Fibroblast of mammary gland (primary cell): ENCODE results near the gene MLIP.

ENCODE experiments used
- DNase-seq: peaks from one replicate; pipeline ENCODE4 v3.0.0-alpha.2; 2010; ENCODE audit warnings: low read depth
- H3K4me3 ChIP-seq: 2 replicates; pipeline ENCODE4 v1.5.1; 2011; ENCODE audit warnings: low read depth, mild to moderate bottlenecking, low read length, moderate library complexity; ENCODE audit not compliant: control insufficient read depth
- TF ChIP-seq, protein P1 (sequence below): conservative IDR thresholded peaks from 2 replicates; pipeline ENCODE4 v1.5.1; 2011; ENCODE audit warnings: low read depth, low read length, inconsistent platforms; ENCODE audit not compliant: control insufficient read depth, insufficient read depth

MLIP gene, protein sequence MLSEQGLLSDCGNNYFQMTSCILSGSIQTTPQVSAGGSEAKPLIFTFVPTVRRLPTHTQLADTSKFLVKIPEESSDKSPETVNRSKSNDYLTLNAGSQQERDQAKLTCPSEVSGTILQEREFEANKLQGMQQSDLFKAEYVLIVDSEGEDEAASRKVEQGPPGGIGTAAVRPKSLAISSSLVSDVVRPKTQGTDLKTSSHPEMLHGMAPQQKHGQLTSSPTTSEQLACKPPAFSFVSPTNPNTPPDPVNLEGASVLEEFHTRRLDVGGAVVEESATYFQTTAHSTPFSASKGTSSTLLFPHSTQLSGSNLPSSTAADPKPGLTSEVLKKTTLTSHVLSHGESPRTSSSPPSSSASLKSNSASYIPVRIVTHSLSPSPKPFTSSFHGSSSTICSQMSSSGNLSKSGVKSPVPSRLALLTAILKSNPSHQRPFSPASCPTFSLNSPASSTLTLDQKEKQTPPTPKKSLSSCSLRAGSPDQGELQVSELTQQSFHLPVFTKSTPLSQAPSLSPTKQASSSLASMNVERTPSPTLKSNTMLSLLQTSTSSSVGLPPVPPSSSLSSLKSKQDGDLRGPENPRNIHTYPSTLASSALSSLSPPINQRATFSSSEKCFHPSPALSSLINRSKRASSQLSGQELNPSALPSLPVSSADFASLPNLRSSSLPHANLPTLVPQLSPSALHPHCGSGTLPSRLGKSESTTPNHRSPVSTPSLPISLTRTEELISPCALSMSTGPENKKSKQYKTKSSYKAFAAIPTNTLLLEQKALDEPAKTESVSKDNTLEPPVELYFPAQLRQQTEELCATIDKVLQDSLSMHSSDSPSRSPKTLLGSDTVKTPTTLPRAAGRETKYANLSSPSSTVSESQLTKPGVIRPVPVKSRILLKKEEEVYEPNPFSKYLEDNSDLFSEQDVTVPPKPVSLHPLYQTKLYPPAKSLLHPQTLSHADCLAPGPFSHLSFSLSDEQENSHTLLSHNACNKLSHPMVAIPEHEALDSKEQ

DNA sequence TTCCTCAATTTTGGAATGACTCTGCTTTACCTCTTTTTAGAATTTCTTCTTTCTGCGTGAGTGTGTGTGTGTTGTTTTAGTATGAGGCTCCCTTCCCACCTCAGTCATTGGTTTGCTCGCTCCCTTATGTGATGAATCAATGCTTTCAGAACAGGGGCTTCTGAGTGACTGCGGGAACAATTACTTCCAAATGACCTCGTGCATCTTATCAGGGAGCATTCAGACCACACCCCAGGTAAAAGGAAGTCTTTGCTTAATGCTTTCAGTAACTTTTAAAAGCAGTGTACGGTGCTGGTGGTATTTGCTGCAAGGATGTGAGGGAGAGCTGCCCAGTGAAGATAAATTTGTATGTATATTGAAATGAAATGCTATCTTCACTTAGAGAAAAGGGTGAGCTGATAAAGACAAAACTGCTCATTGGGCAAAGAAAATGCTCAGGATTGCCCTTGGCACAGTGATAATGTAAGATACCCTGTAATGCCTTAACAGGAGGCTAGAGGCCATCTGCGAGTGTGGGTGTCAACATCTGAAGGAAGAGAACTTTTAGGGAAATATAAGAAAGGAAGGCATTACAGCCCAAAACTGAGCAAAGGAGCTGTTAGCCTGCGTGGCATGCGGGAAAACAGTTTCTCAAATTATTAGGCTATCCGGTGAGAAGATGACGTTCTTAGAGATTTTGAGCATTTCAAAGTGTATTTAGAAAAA is at the start of gene MLIP:
Gene MLIP (plus strand): TSS at position 103 of the 705 bp plus-strand sequence. CDS start 37 bp downstream, at position 140.
- H3K4me3 ChIP-seq = no peak within 1 kb of the TSS
- TF ChIP-seq, protein P1, sequence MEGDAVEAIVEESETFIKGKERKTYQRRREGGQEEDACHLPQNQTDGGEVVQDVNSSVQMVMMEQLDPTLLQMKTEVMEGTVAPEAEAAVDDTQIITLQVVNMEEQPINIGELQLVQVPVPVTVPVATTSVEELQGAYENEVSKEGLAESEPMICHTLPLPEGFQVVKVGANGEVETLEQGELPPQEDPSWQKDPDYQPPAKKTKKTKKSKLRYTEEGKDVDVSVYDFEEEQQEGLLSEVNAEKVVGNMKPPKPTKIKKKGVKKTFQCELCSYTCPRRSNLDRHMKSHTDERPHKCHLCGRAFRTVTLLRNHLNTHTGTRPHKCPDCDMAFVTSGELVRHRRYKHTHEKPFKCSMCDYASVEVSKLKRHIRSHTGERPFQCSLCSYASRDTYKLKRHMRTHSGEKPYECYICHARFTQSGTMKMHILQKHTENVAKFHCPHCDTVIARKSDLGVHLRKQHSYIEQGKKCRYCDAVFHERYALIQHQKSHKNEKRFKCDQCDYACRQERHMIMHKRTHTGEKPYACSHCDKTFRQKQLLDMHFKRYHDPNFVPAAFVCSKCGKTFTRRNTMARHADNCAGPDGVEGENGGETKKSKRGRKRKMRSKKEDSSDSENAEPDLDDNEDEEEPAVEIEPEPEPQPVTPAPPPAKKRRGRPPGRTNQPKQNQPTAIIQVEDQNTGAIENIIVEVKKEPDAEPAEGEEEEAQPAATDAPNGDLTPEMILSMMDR = no peak
- DNase-seq = no peak

DNA sequence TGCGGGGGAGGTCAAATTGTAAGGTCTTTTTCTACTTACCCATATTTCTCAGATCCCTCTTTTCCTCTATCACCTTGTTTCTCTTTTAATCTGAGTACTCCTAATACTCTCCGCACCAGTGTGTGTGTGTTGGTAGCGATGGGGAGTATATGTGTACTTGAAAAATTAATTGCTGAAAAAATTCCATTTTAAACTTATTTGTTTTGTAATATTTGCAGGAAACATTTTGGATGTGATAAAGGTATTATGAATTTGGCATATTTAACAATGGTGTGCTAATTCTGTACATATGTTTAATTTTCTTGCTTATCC is 48.1 kb upstream of the MLIP start:
- no peak for DNase-seq
- TF ChIP-seq, protein P1 = no peak
- H3K4me3 ChIP-seq = no peak overlapping the region

DNA sequence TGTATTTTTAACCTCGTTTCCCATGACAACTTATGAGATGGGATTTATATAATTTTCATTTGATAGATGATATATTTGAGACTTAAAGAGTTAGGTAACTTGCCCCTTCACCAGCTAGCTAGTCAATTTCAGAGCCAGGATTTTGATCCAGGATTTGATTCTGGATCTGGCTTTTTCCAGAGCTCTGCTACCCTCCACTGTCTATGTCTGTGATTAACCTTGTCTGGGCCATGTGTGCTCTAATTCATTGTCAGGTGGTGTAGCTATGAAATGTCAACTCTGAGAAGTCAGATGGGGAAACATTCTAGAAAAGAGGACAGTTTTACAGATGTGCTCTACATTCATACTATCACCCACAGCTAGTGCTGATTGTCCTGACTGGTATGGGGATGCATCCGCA is 42.5 kb upstream of the MLIP start:
- no peak for DNase-seq
- H3K4me3 ChIP-seq = no peak overlapping the region
- TF ChIP-seq, protein P1 = no peak

DNA sequence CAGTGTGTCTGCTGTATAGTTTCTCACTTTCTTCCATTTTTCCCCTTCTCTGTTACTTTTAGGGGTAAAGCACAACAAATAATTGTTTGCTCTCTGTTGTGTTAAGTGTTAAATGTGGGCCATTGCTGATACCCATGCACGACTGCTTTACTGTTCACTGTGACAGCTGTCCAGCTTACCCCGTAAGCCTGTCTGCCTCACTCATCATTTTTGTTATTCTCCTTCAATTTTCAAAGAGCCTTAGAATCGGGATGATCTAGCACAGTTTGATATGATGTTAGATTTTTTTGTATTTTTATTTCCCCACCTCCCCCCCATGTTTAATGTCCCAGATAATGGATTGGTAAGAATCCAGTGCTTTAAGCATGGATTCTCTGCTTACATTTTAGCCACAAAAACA is 41.2 kb upstream of the MLIP start:
- no peak overlapping the region for H3K4me3 ChIP-seq
- TF ChIP-seq, protein P1 = no peak
- DNase-seq = no peak

DNA sequence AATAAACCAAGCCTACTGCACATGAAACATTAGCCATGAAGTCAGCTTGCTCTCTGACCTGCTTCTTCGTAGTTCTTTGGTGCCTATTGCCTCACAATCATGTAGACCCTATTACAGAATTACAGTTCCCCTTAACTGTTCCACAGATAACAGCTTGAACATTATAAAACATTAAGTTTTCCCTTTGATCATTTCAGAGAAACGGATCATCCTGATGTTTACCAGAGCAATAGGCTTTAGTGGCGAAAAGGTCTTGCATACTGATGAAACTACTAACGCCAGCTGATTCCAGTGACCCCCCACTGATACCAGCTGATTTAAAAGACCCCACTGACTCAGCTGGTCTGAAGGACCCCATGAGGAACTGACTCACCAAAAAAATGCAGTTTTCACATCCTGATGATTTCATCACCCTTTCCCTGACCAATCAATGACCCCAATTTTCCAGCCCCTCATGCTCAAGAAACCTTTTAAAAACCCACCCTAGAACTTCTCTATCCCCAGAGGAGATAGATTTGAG is 39.4 kb upstream of the MLIP start:
- TF ChIP-seq, protein P1 = no peak
- no peak overlapping the region for H3K4me3 ChIP-seq
- peak; percentile 3 for DNase-seq
